ENCODE measurements around the gene EIF5B.
"Not testable (repeated sequence)": the region's sequence is repeated elsewhere in the genome, so short reads cannot be mapped to it uniquely, and the experiment has no call there.

The EIF5B gene

GRCh38 chr2:99337113-99338028 is at the start of gene EIF5B:
TSS of gene EIF5B (plus strand) at chr2:99337389. CDS start at chr2:99337555, 166 bp downstream.
- DNase-seq (ENCODE audit: low spot score), result peak; percentile 97

- no peak for DNase-seq (ENCODE audit: low spot score)
Measured at GRCh38 chr2:99297994-99298393, 39.2 kb upstream of the EIF5B start.

- DNase-seq (ENCODE audit: low spot score), result no peak
Measured at GRCh38 chr2:99299580-99299979, 37.6 kb upstream of the EIF5B start.

- DNase-seq (ENCODE audit: low spot score), result not testable (repeated sequence)
Measured at GRCh38 chr2:99301097-99301496, 36.1 kb upstream of the EIF5B start, which contains the start of gene LYG1. TSS of gene LYG1 (minus strand) at chr2:99301197. CDS start at chr2:99295670, 5,527 bp downstream.

- DNase-seq (ENCODE audit: low spot score), result no peak
Measured at GRCh38 chr2:99317161-99317872, 19.9 kb upstream of the EIF5B start.

GRCh38 chr2:99317873-99318200 is 19.4 kb upstream of the EIF5B start:
- DNase-seq (ENCODE audit: low spot score), result not testable (repeated sequence)

- DNase-seq (ENCODE audit: low spot score), result no peak
Measured at GRCh38 chr2:99325384-99325783, 11.8 kb upstream of the EIF5B start.

GRCh38 chr2:99335911-99336803 is 1.0 kb upstream of the EIF5B start, which contains the start of gene TXNDC9:
TSS of gene TXNDC9 (minus strand) at chr2:99336333. CDS start at chr2:99333210, 3,123 bp downstream.
- peak; percentile 100 for DNase-seq (ENCODE audit: low spot score)

GRCh38 chr2:99336804-99337112 is 431 bp upstream of the EIF5B start:
- no peak for DNase-seq (ENCODE audit: low spot score)

GRCh38 chr2:99338029-99338585 is 918 bp downstream of the EIF5B start:
- DNase-seq (ENCODE audit: low spot score), result peak; percentile 15

GRCh38 chr2:99340669-99341236 is 3.6 kb downstream of the EIF5B start:
- no peak for DNase-seq (ENCODE audit: low spot score)

GRCh38 chr2:99342536-99342935 is 5.3 kb downstream of the EIF5B start:
- DNase-seq (ENCODE audit: low spot score), result no peak

GRCh38 chr2:99345446-99345845 is 8.3 kb downstream of the EIF5B start:
- not testable (repeated sequence) for DNase-seq (ENCODE audit: low spot score)

GRCh38 chr2:99346218-99346617 is 9.0 kb downstream of the EIF5B start:
- DNase-seq (ENCODE audit: low spot score), result no peak

GRCh38 chr2:99348173-99348572 is 11.0 kb downstream of the EIF5B start:
- no peak for DNase-seq (ENCODE audit: low spot score)

GRCh38 chr2:99350194-99350593 is 13.0 kb downstream of the EIF5B start:
- no peak for DNase-seq (ENCODE audit: low spot score)

- no peak for DNase-seq (ENCODE audit: low spot score)
Measured at GRCh38 chr2:99354070-99354469, 16.9 kb downstream of the EIF5B start.

GRCh38 chr2:99354825-99355224 is 17.6 kb downstream of the EIF5B start:
- not testable (repeated sequence) for DNase-seq (ENCODE audit: low spot score)

GRCh38 chr2:99356853-99357252 is 19.7 kb downstream of the EIF5B start:
- DNase-seq (ENCODE audit: low spot score), result no peak

GRCh38 chr2:99365661-99366060 is 28.5 kb downstream of the EIF5B start:
- DNase-seq (ENCODE audit: low spot score), result no peak

GRCh38 chr2:99368854-99369253 is 31.7 kb downstream of the EIF5B start:
- not testable (repeated sequence) for DNase-seq (ENCODE audit: low spot score)

Data from SW480 (cell line).